Thymus (tissue), 11 donors: ENCODE measurements around the gene SDHAF1. TPM values are rescaled to one million over a fixed set of nuclear protein-coding genes. Genes with fewer than 3 reads are reported as not detected.
"Not testable (repeated sequence)": the region's sequence is repeated elsewhere in the genome, so short reads cannot be mapped to it uniquely, and the experiment has no call there.

ENCODE experiments used
- DNase-seq, 9 donors: peaks; one replicate each; pipeline ENCODE4 v3.0.0-alpha.2; 2013; ENCODE audit warnings: low spot score in 9 of 9, low read depth in 6 of 9, missing footprints in 1 of 9
- H3K27ac ChIP-seq, 2 donors: one replicate each; pipeline ENCODE4 v1.5.1; 2013; ENCODE audit warnings: control low read depth in 1 of 2, low read depth in 1 of 2, low read length in 1 of 2, mild to moderate bottlenecking in 1 of 2, moderate library complexity in 1 of 2
- H3K27me3 ChIP-seq, 2 donors: one replicate each; pipeline ENCODE4 v1.5.1; 2013; ENCODE audit warnings: low read length in 1 of 2; ENCODE audit not compliant: control insufficient read depth in 2 of 2, insufficient read depth in 1 of 2
- H3K36me3 ChIP-seq, 2 donors: one replicate each; pipeline ENCODE4 v1.5.1; 2013; ENCODE audit warnings: low read length in 1 of 2, mild to moderate bottlenecking in 1 of 2, moderate library complexity in 1 of 2; ENCODE audit not compliant: control insufficient read depth in 2 of 2, insufficient read depth in 2 of 2
- H3K4me1 ChIP-seq, 2 donors: one replicate each; pipeline ENCODE4 v1.5.1; 2013; ENCODE audit warnings: low read length in 2 of 2; ENCODE audit not compliant: control insufficient read depth in 2 of 2, insufficient read depth in 2 of 2
- H3K4me3 ChIP-seq, 2 donors: one replicate each; pipeline ENCODE4 v1.5.1; 2013; ENCODE audit warnings: low read length in 2 of 2, control low read depth in 1 of 2, mild to moderate bottlenecking in 1 of 2
- H3K9me3 ChIP-seq, 2 donors: one replicate each; pipeline ENCODE4 v1.5.1; 2013; ENCODE audit warnings: low read length in 1 of 2, mild to moderate bottlenecking in 1 of 2; ENCODE audit not compliant: control insufficient read depth in 2 of 2, insufficient read depth in 1 of 2
- WGBS: extraction: QIAGEN DNeasy Blood & Tissue Kit; methylation state at CpG from one replicate; pipeline ENCODE4 v1.1.7; 2013; 5-methylcytosine and 5-hydroxymethylcytosine counted together
- polyA plus RNA-seq: library from polyadenylated mRNA; stranded (reverse); fragments of 200-250 nt; gene quantifications from one replicate; pipeline ENCODE4 v1.2.3, GENCODE V29; 2013
- total RNA-seq: library from RNA; stranded (reverse); fragments of 120-200 nt; gene quantifications from one replicate; pipeline ENCODE4 v1.2.4, GENCODE V29; 2013
- donor health status: healthy.

Gene SDHAF1
- total and polyA plus RNA-seq, 2 donors: 27.2 to 28.8 TPM

DNA sequence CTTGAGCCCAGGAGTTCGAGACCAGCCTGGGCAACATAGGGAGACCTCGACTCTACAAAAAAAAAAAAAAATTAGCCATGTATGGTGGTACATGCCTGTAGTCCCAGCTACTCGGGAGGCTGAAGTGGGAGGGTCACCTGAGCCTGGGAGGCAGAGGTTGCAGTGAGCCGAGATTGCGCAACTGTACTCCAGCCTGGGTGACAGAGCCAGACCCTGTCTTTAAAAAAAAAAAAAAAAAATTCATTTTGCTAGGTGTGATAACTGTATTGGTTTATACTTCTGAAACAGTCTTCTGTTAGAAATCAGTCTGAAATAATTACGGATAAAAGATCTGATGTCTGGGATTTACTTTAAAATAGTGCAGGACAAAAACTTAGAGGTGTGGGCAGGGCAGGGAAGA, 46.1 kb downstream of the SDHAF1 start:
- DNase-seq: not testable (repeated sequence)

DNA sequence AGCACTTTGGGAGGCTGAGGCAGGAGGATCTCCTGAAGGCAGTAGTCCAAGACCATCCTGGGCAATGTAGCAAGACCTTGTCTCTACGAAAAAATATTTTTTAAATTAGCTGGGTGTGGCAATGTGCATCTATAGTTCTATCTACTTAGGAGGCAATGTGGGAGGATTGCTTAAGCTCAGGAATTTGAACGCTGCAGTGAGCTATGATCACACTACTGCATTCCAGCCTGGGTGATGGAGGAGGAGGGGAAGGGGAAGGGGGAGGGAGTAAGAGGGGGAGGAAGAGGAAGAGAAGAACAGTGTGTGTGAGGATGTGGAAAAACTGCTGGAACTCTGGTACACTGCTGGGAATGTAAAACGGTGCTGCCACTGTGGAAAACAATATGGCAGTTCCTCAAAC, 46.8 kb downstream of the SDHAF1 start:
- 73% methylated on average over 3 of the region's 3 CpGs for WGBS
- peak overlapping the region in 1 of 2 donors; percentile 42 for H3K27ac ChIP-seq
- DNase-seq: no peak
- peaks cover 2 to 15% of the 10 kb centered on the region in 2 donors for H3K36me3 ChIP-seq
- peaks cover 0 to 2% of the 10 kb centered on the region in 2 donors for H3K4me1 ChIP-seq
- no peak overlapping the region for H3K4me3 ChIP-seq
- no peaks in the 10 kb centered on the region for H3K27me3 ChIP-seq
- H3K9me3 ChIP-seq: no peaks in the 10 kb centered on the region

More for the DNA sequence above, 46.1 kb downstream of the SDHAF1 start:
- H3K9me3 ChIP-seq, H3K27me3 ChIP-seq, H3K4me3 ChIP-seq, H3K4me1 ChIP-seq, H3K27ac ChIP-seq: not testable (repeated sequence)
- peaks cover 2 to 15% of the 10 kb centered on the region in 2 donors for H3K36me3 ChIP-seq
- WGBS: 97% methylated on average over 6 of the region's 6 CpGs

DNA sequence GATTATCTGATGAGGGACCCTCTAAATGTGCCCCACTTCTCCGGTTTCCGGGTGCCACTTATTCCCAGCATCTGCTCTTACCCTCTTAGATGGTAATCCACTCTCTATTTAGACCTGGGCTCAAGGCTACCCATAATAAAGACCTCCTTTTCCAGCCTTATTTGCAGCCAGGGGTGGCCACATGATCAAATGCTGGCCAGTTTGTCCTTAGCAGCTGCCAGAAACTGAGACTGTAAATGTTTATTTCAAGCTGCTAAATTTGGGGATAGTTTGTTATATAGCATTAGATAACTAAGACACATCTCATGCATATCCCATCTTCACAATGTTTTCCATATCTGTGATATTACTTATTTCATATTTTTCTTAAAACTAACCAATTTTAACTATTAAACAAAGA, 49.0 kb downstream of the SDHAF1 start:
- H3K27me3 ChIP-seq: no peaks in the 10 kb centered on the region
- no peak for DNase-seq
- H3K9me3 ChIP-seq: no peaks in the 10 kb centered on the region
- no peak overlapping the region for H3K27ac ChIP-seq
- H3K36me3 ChIP-seq: peaks cover 2 to 11% of the 10 kb centered on the region in 2 donors
- no peaks in the 10 kb centered on the region for H3K4me1 ChIP-seq
- 97% methylated on average over 2 of the region's 2 CpGs for WGBS
- no peak overlapping the region for H3K4me3 ChIP-seq

Other genes starting within 250 kb of the SDHAF1 start
- gene U2AF1L4, start 249.8 kb upstream of the SDHAF1 start, total RNA-seq: 19.8 TPM
- gene U2AF1L4, start 249.8 kb upstream of the SDHAF1 start, polyA plus RNA-seq: 45.0 TPM
- gene PSENEN, start 249.5 kb upstream of the SDHAF1 start, total RNA-seq: 65.1 TPM
- 104 TPM for gene PSENEN, start 249.5 kb upstream of the SDHAF1 start, polyA plus RNA-seq
- 7.6 TPM for gene LIN37, start 246.6 kb upstream of the SDHAF1 start, total RNA-seq
- gene LIN37, start 246.6 kb upstream of the SDHAF1 start, polyA plus RNA-seq: 24.2 TPM
- gene HSPB6, start 238.2 kb upstream of the SDHAF1 start, total RNA-seq: 0.28 TPM
- gene HSPB6, start 238.2 kb upstream of the SDHAF1 start, polyA plus RNA-seq: 18.9 TPM
- 2.0 TPM for gene PROSER3, start 237.0 kb upstream of the SDHAF1 start, total RNA-seq
- gene PROSER3, start 237.0 kb upstream of the SDHAF1 start, polyA plus RNA-seq: 10.0 TPM
- 1.5 TPM for gene ARHGAP33, start 219.6 kb upstream of the SDHAF1 start, total RNA-seq
- gene ARHGAP33, start 219.6 kb upstream of the SDHAF1 start, polyA plus RNA-seq: 18.6 TPM
- 0.19 TPM for gene PRODH2, start 182.3 kb upstream of the SDHAF1 start, total RNA-seq
- gene PRODH2, start 182.3 kb upstream of the SDHAF1 start, polyA plus RNA-seq: 0.23 TPM
- 2.4 TPM for gene NPHS1, start 142.7 kb upstream of the SDHAF1 start, total RNA-seq
- gene NPHS1, start 142.7 kb upstream of the SDHAF1 start, polyA plus RNA-seq: 0.34 TPM
- 2.2 TPM for gene KIRREL2, start 138.3 kb upstream of the SDHAF1 start, total RNA-seq
- 0.75 TPM for gene KIRREL2, start 138.3 kb upstream of the SDHAF1 start, polyA plus RNA-seq
- gene APLP1, start 126.6 kb upstream of the SDHAF1 start, total RNA-seq: 2.5 TPM
- 3.3 TPM for gene APLP1, start 126.6 kb upstream of the SDHAF1 start, polyA plus RNA-seq
- 12.0 TPM for gene NFKBID, start 94.6 kb upstream of the SDHAF1 start, total RNA-seq
- gene NFKBID, start 94.6 kb upstream of the SDHAF1 start, polyA plus RNA-seq: 29.8 TPM
- gene HCST, start 92.7 kb upstream of the SDHAF1 start, total RNA-seq: 50.7 TPM
- 158 TPM for gene HCST, start 92.7 kb upstream of the SDHAF1 start, polyA plus RNA-seq
- 52.6 TPM for gene TYROBP, start 86.9 kb upstream of the SDHAF1 start, total RNA-seq
- 162 TPM for gene TYROBP, start 86.9 kb upstream of the SDHAF1 start, polyA plus RNA-seq
- gene LRFN3, start 58.8 kb upstream of the SDHAF1 start, total RNA-seq: 0.47 TPM
- gene LRFN3, start 58.8 kb upstream of the SDHAF1 start, polyA plus RNA-seq: 1.6 TPM
- gene SYNE4, start 13.6 kb downstream of the SDHAF1 start, total RNA-seq: 3.1 TPM
- gene SYNE4, start 13.6 kb downstream of the SDHAF1 start, polyA plus RNA-seq: 5.8 TPM
- 14.1 TPM for gene ALKBH6, start 19.0 kb downstream of the SDHAF1 start, total RNA-seq
- gene ALKBH6, start 19.0 kb downstream of the SDHAF1 start, polyA plus RNA-seq: 33.9 TPM
- gene CLIP3, start 37.7 kb downstream of the SDHAF1 start, total RNA-seq: 3.6 TPM
- 6.7 TPM for gene CLIP3, start 37.7 kb downstream of the SDHAF1 start, polyA plus RNA-seq
- 5.4 TPM for gene THAP8, start 59.1 kb downstream of the SDHAF1 start, total RNA-seq
- gene THAP8, start 59.1 kb downstream of the SDHAF1 start, polyA plus RNA-seq: 5.7 TPM
- gene WDR62, start 59.7 kb downstream of the SDHAF1 start, total RNA-seq: 4.6 TPM
- 2.4 TPM for gene WDR62, start 59.7 kb downstream of the SDHAF1 start, polyA plus RNA-seq
- gene OVOL3, start 116.0 kb downstream of the SDHAF1 start, total RNA-seq: not detected
- gene OVOL3, start 116.0 kb downstream of the SDHAF1 start, polyA plus RNA-seq: 0.11 TPM
- 81.7 TPM for gene POLR2I, start 119.7 kb downstream of the SDHAF1 start, total RNA-seq
- gene POLR2I, start 119.7 kb downstream of the SDHAF1 start, polyA plus RNA-seq: 58.2 TPM
- 186 TPM for gene TBCB, start 120.3 kb downstream of the SDHAF1 start, total RNA-seq
- 159 TPM for gene TBCB, start 120.3 kb downstream of the SDHAF1 start, polyA plus RNA-seq
- gene CAPNS1, start 144.9 kb downstream of the SDHAF1 start, total RNA-seq: 254 TPM
- gene CAPNS1, start 144.9 kb downstream of the SDHAF1 start, polyA plus RNA-seq: 380 TPM
- gene COX7A1, start 157.3 kb downstream of the SDHAF1 start, total RNA-seq: 45.0 TPM
- gene COX7A1, start 157.3 kb downstream of the SDHAF1 start, polyA plus RNA-seq: 40.4 TPM
- 3.1 TPM for gene ZNF565, start 219.5 kb downstream of the SDHAF1 start, total RNA-seq
- gene ZNF565, start 219.5 kb downstream of the SDHAF1 start, polyA plus RNA-seq: 3.0 TPM
- gene ZNF146, start 219.9 kb downstream of the SDHAF1 start, total RNA-seq: 74.7 TPM
- 41.4 TPM for gene ZNF146, start 219.9 kb downstream of the SDHAF1 start, polyA plus RNA-seq